A673 (cell line): ENCODE data around the gene HCAR2. TPM values are rescaled to one million over a fixed set of nuclear protein-coding genes. Genes with fewer than 3 reads are reported as not detected.

Source experiments
- BruUV-seq: library from RNA; stranded (reverse); fragments of 400-500 nt; replicated peaks from 2 replicates; lab custom pipeline; 2021; lab: Mats Ljungman, UMichigan
- CTCF ChIA-PET: fragments of 300-600 bp; sonication (Branson Sonifier 250); formaldehyde crosslinking; loops from one replicate; lab custom pipeline; 2022; ENCODE audit warnings: antibody characterized with exemption; lab: Charles Lee
- POLR2A ChIA-PET: fragments of 300-600 bp; sonication (Branson Sonifier 250); formaldehyde crosslinking; loops from one replicate; lab custom pipeline; 2022; ENCODE audit warnings: antibody characterized with exemption; ENCODE audit not compliant: low non-redundant PET; lab: Charles Lee
- DNase-seq: peaks from one replicate; pipeline ENCODE4 v3.0.0-alpha.2; 2015; ENCODE audit warnings: low spot score
- H3K27ac ChIP-seq: fragments of 200-600 bp; sonication (generic); 2 replicates; pipeline ENCODE4 v1.5.1; 2016; ENCODE audit warnings: mixed run types, low read depth, mild to moderate bottlenecking, mixed read lengths, antibody characterized with exemption, low read length; ENCODE audit not compliant: poor library complexity, severe bottlenecking
- H3K27me3 ChIP-seq: fragments of 200-600 bp; sonication (generic); replicated peaks from 2 replicates; pipeline ENCODE4 v1.6.1; 2017; ENCODE audit warnings: mixed run types, low read depth, mild to moderate bottlenecking, mixed read lengths, antibody characterized with exemption, low read length; ENCODE audit not compliant: insufficient read depth, poor library complexity
- H3K36me3 ChIP-seq: fragments of 200-600 bp; sonication (generic); 2 replicates; pipeline ENCODE4 v1.6.1; 2016; ENCODE audit warnings: mixed run types, mild to moderate bottlenecking, mixed read lengths, antibody characterized with exemption, low read length; ENCODE audit not compliant: insufficient read depth, poor library complexity, severe bottlenecking
- H3K4me1 ChIP-seq: fragments of 200-600 bp; sonication (generic); 2 replicates; pipeline ENCODE4 v1.6.1; 2017; ENCODE audit warnings: mixed run types, mild to moderate bottlenecking, mixed read lengths, antibody characterized with exemption, low read length; ENCODE audit not compliant: insufficient read depth, poor library complexity, severe bottlenecking
- H3K4me3 ChIP-seq: fragments of 200-600 bp; sonication (generic); 2 replicates; pipeline ENCODE4 v1.5.1; 2016; ENCODE audit warnings: low read depth, mixed run types, mild to moderate bottlenecking, mixed read lengths, low read length; ENCODE audit not compliant: poor library complexity, severe bottlenecking
- H3K9me3 ChIP-seq: fragments of 200-600 bp; sonication (generic); 2 replicates; pipeline ENCODE4 v1.6.1; 2016; ENCODE audit warnings: mixed run types, low read depth, mild to moderate bottlenecking, mixed read lengths, antibody characterized with exemption, low read length; ENCODE audit not compliant: poor library complexity, severe bottlenecking
- CTCF ChIP-seq: fragments of 300-800, 200-600 bp; sonication (generic); conservative IDR thresholded peaks from 2 replicates; pipeline ENCODE4 v1.5.1; 2017; ENCODE audit warnings: low read depth, mild to moderate bottlenecking, antibody characterized with exemption, low read length, moderate library complexity, mixed read lengths
- EZH2 ChIP-seq: fragments of 200-600 bp; sonication (generic); IDR thresholded peaks from 2 replicates; pipeline ENCODE4 v1.6.1; 2017; ENCODE audit warnings: borderline replicate concordance, low read depth, mild to moderate bottlenecking, mixed read lengths, antibody characterized with exemption, low read length; ENCODE audit not compliant: poor library complexity, severe bottlenecking
- intact Hi-C: fragments of 100-400 bp; cut with micrococcal nuclease; formaldehyde crosslinking; loops from one replicate; pipeline ENCODE4 v1.10.0; 2022; ENCODE audit not compliant: unreplicated experiment
- total RNA-seq: library from RNA; stranded (reverse); gene quantifications from 2 replicates; pipeline ENCODE4 v1.2.3, GENCODE V29; 2021

The HCAR2 gene
- total RNA-seq, 1 experiment from 2014 or later = 0.34 TPM

DNA sequence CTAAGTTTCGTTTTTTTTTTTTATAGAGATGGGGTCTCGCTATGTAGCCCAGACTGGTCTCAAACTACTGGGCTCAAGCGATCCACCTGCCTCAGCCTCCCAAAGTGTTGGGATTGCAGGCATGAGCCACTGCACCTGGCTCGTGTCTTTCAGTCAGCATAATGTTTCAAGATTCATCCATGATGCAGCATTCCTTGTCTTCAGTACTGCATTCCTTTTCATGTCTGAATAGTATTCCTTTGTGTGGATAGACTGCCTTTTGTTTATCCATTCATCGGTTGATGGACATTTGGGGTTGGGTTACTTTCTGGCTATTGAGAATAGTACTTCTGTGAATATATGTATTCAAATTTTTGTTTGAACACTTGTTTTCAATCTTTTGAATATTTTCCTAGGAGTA is 37.4 kb downstream of the HCAR2 start:
- Histone ChIP-seq H3K27ac (no peak overlapping the region), H3K4me3 (no peak overlapping the region), H3K9me3 (no peaks in the 10 kb centered on the region), H3K27me3 (no peaks in the 10 kb centered on the region), H3K36me3 (no peaks in the 10 kb centered on the region), H3K4me1 (no peaks in the 10 kb centered on the region)
- TF ChIP-seq EZH2 (no peak), CTCF (no peak)
- ChIA-PET POLR2A (interaction anchor here (0.6 kb wide), 1 partner anchor 147 kb away, joined by 3 read pairs; no protein-coding TSS in a partner anchor), CTCF (no interaction called here)
- no TSS peak for BruUV-seq
- intact Hi-C loops = no loop called here
- DNase-seq = no peak

DNA sequence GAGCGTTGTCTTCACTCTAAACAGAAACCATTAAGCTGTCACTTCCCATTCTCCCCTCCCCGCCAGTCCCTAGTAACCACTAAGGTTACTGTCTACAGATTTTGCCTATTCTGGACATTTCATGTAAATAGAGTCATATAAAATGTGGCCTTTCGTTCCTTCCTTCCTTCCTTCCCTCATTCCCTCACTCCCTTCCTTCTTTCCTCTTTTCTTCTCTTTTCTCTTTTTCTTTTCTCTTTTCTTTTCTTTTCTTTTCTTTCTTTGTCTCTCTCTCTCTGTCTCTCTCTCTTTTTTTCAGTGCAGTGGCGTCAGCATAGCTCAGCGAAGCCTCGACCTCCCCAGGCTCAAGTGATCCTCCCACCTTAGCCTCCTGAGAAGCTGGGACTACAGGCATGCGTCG is 37.8 kb downstream of the HCAR2 start:
- no peak overlapping the region for H3K27ac ChIP-seq
- BruUV-seq = no TSS peak
- no peak for TF ChIP-seq EZH2
- no peak for TF ChIP-seq CTCF
- no peak overlapping the region for H3K4me3 ChIP-seq
- POLR2A ChIA-PET = no interaction called here
- no peaks in the 10 kb centered on the region for H3K4me1 ChIP-seq
- H3K36me3 ChIP-seq = no peaks in the 10 kb centered on the region
- CTCF ChIA-PET = no interaction called here
- intact Hi-C loops = no loop called here
- no peaks in the 10 kb centered on the region for H3K9me3 ChIP-seq
- no peaks in the 10 kb centered on the region for H3K27me3 ChIP-seq
- DNase-seq = no peak

- BruUV-seq = no TSS peak
- no peak for TF ChIP-seq EZH2
- no peak for TF ChIP-seq CTCF
- H3K4me3 ChIP-seq = no peak overlapping the region
- intact Hi-C loops = no loop called here
- no peak for DNase-seq
- H3K9me3 ChIP-seq = no peaks in the 10 kb centered on the region
- POLR2A ChIA-PET = no interaction called here
- no peaks in the 10 kb centered on the region for H3K27me3 ChIP-seq
- no peak overlapping the region for H3K27ac ChIP-seq
- CTCF ChIA-PET = no interaction called here
- H3K36me3 ChIP-seq = no peaks in the 10 kb centered on the region
- no peaks in the 10 kb centered on the region for H3K4me1 ChIP-seq
Observed at GRCh38 chr12:122661938-122662337, 41.2 kb downstream of the HCAR2 start.
